H1 (cell line): ENCODE measurements around the gene KIF26B.

Source experiments
- EZH2 ChIP-seq: fragments of 200-600 bp; sonication (generic); IDR thresholded peaks from 2 replicates; pipeline ENCODE4 v1.7.1; 2012; ENCODE audit warnings: low read depth, mild to moderate bottlenecking, moderate library complexity, low read length, inconsistent platforms; ENCODE audit not compliant: severe bottlenecking
- POLR2A ChIP-seq, 2 experiments: IDR thresholded peaks; 1 replicate in 1 of 2; 2 replicates in 1 of 2; pipeline ENCODE4 v1.6.1; 2011; ENCODE audit warnings: low read depth in 2 of 2, low read length in 2 of 2, mild to moderate bottlenecking in 2 of 2; ENCODE audit errors: control extremely low read depth in 1 of 2

GRCh38 chr1:245444945-245445344, 290.2 kb downstream of the KIF26B start:
- no peak for TF ChIP-seq POLR2A (IDR thresholded peaks at IDR 0.05; ENCODE audit: control extremely low read depth in 1 of 2, low read depth in 2 of 2, low read length in 2 of 2)
- TF ChIP-seq EZH2, result no peak
